ENCODE data around the gene TRO.
A peak's percentile ranks its signal among the peaks of the same experiment; 100 is the strongest.

TRO gene

GRCh38 chrX:54920610-54921426, at the start of gene TRO:
Gene TRO, plus strand, starts transcription at chrX:54920824. Its CDS starts 1,423 bp downstream, at chrX:54922247.
- peak; percentile 17 for DNase-seq

- no peak for DNase-seq
Observed at GRCh38 chrX:54885740-54886139, 34.9 kb upstream of the TRO start.

- DNase-seq, result peak; percentile 30
Observed at GRCh38 chrX:54891573-54891972, 29.1 kb upstream of the TRO start.

GRCh38 chrX:54894159-54894558, 26.5 kb upstream of the TRO start:
- no peak for DNase-seq

GRCh38 chrX:54909941-54910340, 10.7 kb upstream of the TRO start:
- no peak for DNase-seq

GRCh38 chrX:54921427-54922021, 900 bp downstream of the TRO start:
- DNase-seq, result peak; percentile 68

GRCh38 chrX:54922547-54922946, 1.9 kb downstream of the TRO start:
- no peak for DNase-seq

- DNase-seq, result no peak
Observed at GRCh38 chrX:54923376-54923775, 2.8 kb downstream of the TRO start.

- DNase-seq, result no peak
Observed at GRCh38 chrX:54926978-54927377, 6.4 kb downstream of the TRO start.

- no peak for DNase-seq
Observed at GRCh38 chrX:54928876-54929275, 8.3 kb downstream of the TRO start.

- DNase-seq, result no peak
Observed at GRCh38 chrX:54930291-54931049, 9.8 kb downstream of the TRO start.

GRCh38 chrX:54931107-54931506, 10.5 kb downstream of the TRO start:
- DNase-seq, result no peak

GRCh38 chrX:54933150-54933826, 12.7 kb downstream of the TRO start:
- no peak for DNase-seq

- no peak for DNase-seq
Observed at GRCh38 chrX:54934058-54934457, 13.4 kb downstream of the TRO start.

- no peak for DNase-seq
Observed at GRCh38 chrX:54934890-54935289, 14.3 kb downstream of the TRO start.

- DNase-seq, result no peak
Observed at GRCh38 chrX:54935306-54935705, 14.7 kb downstream of the TRO start.

- no peak for DNase-seq
Observed at GRCh38 chrX:54937416-54937815, 16.8 kb downstream of the TRO start.

- no peak for DNase-seq
Observed at GRCh38 chrX:54944816-54945215, 24.2 kb downstream of the TRO start.

- no peak for DNase-seq
Observed at GRCh38 chrX:54945224-54945623, 24.6 kb downstream of the TRO start.

GRCh38 chrX:54950730-54951375, 30.2 kb downstream of the TRO start:
- peak; percentile 87 for DNase-seq

- no peak for DNase-seq
Observed at GRCh38 chrX:54961750-54962149, 41.1 kb downstream of the TRO start.

- no peak for DNase-seq
Observed at GRCh38 chrX:54964766-54965497, 44.3 kb downstream of the TRO start.
